Measurements from ENCODE around the gene EXOSC7. TPM values are rescaled to one million over a fixed set of nuclear protein-coding genes. Genes with fewer than 3 reads are reported as not detected.

EXOSC7 gene
- total RNA-seq, 2 experiments from 2014 or later: 28.1 to 28.4 TPM

GRCh38 chr3:45010811-45011333 is 34.8 kb downstream of the EXOSC7 start:
- POLR2A ChIA-PET: no interaction called here

DNA sequence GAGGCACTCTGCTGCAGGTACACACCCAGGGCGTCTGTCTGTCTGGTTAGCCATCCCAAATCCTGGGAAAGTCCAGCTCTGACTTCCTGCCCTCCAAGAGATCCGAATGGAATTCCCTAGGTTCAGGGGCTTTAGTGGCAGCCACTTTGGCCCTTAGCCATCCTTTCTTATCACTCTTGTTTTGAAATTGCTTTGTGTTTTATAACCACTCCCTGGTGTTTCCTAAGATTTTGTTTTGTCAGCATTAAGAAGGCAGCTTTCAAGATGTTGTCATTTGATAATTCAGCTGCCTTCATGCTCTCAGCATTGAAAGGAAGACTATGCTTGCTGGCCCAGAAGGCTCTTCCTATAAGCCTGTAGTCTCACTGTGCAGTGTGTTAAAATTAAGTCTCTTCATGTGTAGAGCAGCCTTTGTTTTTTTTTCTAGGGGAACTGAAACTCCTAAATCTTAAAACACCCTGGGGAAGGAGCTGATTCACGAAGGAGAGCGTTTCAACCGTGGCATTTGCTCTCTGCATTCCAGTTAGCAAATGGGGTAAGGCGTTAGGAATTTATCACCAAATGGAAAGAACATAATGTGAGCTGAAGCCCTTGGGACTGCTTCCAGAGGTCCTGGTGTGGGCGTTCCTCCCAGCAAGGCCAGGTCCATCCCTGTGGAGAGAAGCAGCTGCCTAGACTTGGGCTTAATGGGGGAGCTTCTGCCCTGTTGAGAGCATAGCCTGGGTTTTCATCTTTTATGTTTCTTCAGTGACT is 35.9 kb downstream of the EXOSC7 start:
- Mint-ChIP-seq H3K36me3 (ENCODE audit: low read depth) (peaks cover 79% of the 10 kb centered on the region), H3K27ac (peak overlapping the region; percentile 34), H3K4me1 (ENCODE audit: low read depth) (peaks cover 20% of the 10 kb centered on the region), H3K4me3 (no peak overlapping the region), H3K27me3 (no peaks in the 10 kb centered on the region), H3K9me3 (no peaks in the 10 kb centered on the region)
- TF ChIP-seq CTCF (IDR thresholded peaks at IDR 0.05): no peak
- peaks cover 36% of the 10 kb centered on the region for H3K4me1 ChIP-seq (ENCODE audit: insufficient read depth, low read length)
- DNase-seq (peak in 1 of 14 experiments; percentile 35), ATAC-seq (ENCODE audit: poor library complexity) (no peak)
- CTCF ChIA-PET: no interaction called here
- intact Hi-C loops (cut with DNase I, micrococcal nuclease): no loop called here
- peak overlapping the region in 1 of 2 donors; percentile 18 for H3K27ac ChIP-seq (ENCODE audit: low read depth in 1 of 2, low read length in 2 of 2)
- H3K9me3 ChIP-seq (ENCODE audit: control insufficient read depth in 1 of 2, insufficient read depth in 1 of 2, low read length in 2 of 2): no peaks in the 10 kb centered on the region
- peaks cover 0 to 2% of the 10 kb centered on the region in 2 experiments for H3K27me3 ChIP-seq (ENCODE audit: control insufficient read depth in 1 of 2, insufficient read depth in 2 of 2, low read length in 2 of 2)
- H3K36me3 ChIP-seq (ENCODE audit: insufficient read depth, low read length): peaks cover 59% of the 10 kb centered on the region
- POLR2A ChIA-PET: interaction anchor here (0.6 to 1.4 kb wide), 4 partner anchors 23 to 585 kb away, joined by 3 to 5 read pairs (median 3); partner anchors contain the start of genes EXOSC7 and ZDHHC3
- no peak overlapping the region for H3K4me3 ChIP-seq (ENCODE audit: low read length)

More at GRCh38 chr3:45010811-45011333, 34.8 kb downstream of the EXOSC7 start:
- H3K27me3 Mint-ChIP-seq: no peaks in the 10 kb centered on the region
- H3K4me3 Mint-ChIP-seq: no peak overlapping the region
- H3K4me3 ChIP-seq (ENCODE audit: low read length): no peak overlapping the region
- H3K36me3 Mint-ChIP-seq (ENCODE audit: low read depth): peaks cover 73% of the 10 kb centered on the region
- H3K27ac Mint-ChIP-seq: peak overlapping the region; percentile 34
- H3K9me3 ChIP-seq (ENCODE audit: control insufficient read depth in 1 of 2, insufficient read depth in 1 of 2, low read length in 2 of 2): no peaks in the 10 kb centered on the region
- intact Hi-C loops (cut with DNase I, micrococcal nuclease): no loop called here
- no peaks in the 10 kb centered on the region for H3K9me3 Mint-ChIP-seq
- CTCF ChIA-PET: no interaction called here
- ATAC-seq (ENCODE audit: poor library complexity) (no peak), DNase-seq (no peak)
- H3K36me3 ChIP-seq (ENCODE audit: insufficient read depth, low read length): peaks cover 58% of the 10 kb centered on the region
- no peak for TF ChIP-seq CTCF (IDR thresholded peaks at IDR 0.05)
- H3K27me3 ChIP-seq (ENCODE audit: control insufficient read depth in 1 of 2, insufficient read depth in 2 of 2, low read length in 2 of 2): peaks cover 0 to 2% of the 10 kb centered on the region in 2 experiments
- peak overlapping the region in 1 of 2 donors; percentile 18 for H3K27ac ChIP-seq (ENCODE audit: low read depth in 1 of 2, low read length in 2 of 2)
- peaks cover 47% of the 10 kb centered on the region for H3K4me1 ChIP-seq (ENCODE audit: insufficient read depth, low read length)
- peaks cover 23% of the 10 kb centered on the region for H3K4me1 Mint-ChIP-seq (ENCODE audit: low read depth)

GRCh38 chr3:45012577-45012976 is 36.5 kb downstream of the EXOSC7 start:
- H3K27me3 Mint-ChIP-seq: no peaks in the 10 kb centered on the region
- no peaks in the 10 kb centered on the region for H3K9me3 Mint-ChIP-seq
- H3K4me1 Mint-ChIP-seq (ENCODE audit: low read depth): peaks cover 16% of the 10 kb centered on the region
- Histone ChIP-seq H3K36me3 (ENCODE audit: insufficient read depth, low read length) (peaks cover 52% of the 10 kb centered on the region), H3K9me3 (ENCODE audit: control insufficient read depth in 1 of 2, insufficient read depth in 1 of 2, low read length in 2 of 2) (no peaks in the 10 kb centered on the region), H3K27me3 (ENCODE audit: control insufficient read depth in 1 of 2, insufficient read depth in 2 of 2, low read length in 2 of 2) (no peaks in the 10 kb centered on the region), H3K4me1 (ENCODE audit: insufficient read depth, low read length) (peaks cover 30% of the 10 kb centered on the region), H3K4me3 (ENCODE audit: low read length) (no peak overlapping the region), H3K27ac (ENCODE audit: low read depth in 1 of 2, low read length in 2 of 2) (peak overlapping the region in 1 of 2 donors; percentile 18)
- ATAC-seq (ENCODE audit: poor library complexity) (no peak), DNase-seq (no peak)
- TF ChIP-seq CTCF (IDR thresholded peaks at IDR 0.05): no peak
- intact Hi-C loops (cut with DNase I, micrococcal nuclease): no loop called here
- peaks cover 77% of the 10 kb centered on the region for H3K36me3 Mint-ChIP-seq (ENCODE audit: low read depth)
- CTCF ChIA-PET: no interaction called here
- no peak overlapping the region for H3K27ac Mint-ChIP-seq
- H3K4me3 Mint-ChIP-seq: no peak overlapping the region
- POLR2A ChIA-PET: interaction anchor here (0.6 to 1.4 kb wide), 3 partner anchors 24 to 585 kb away, joined by 3 to 5 read pairs (median 3); partner anchors contain the start of genes EXOSC7 and ZDHHC3
